ENCODE measurements around the gene ALDH7A1. TPM values are rescaled to one million over a fixed set of nuclear protein-coding genes. Genes with fewer than 3 reads are reported as not detected.
"Not testable (repeated sequence)": the region's sequence is repeated elsewhere in the genome, so short reads cannot be mapped to it uniquely, and the experiment has no call there.

ALDH7A1 gene
- 1 to 10 TPM; 4.8 to 5.8 TPM for total RNA-seq

GRCh38 chr5:126594748-126595485, at the start of gene ALDH7A1:
TSS of gene ALDH7A1 (minus strand) at chr5:126595219. CDS start at chr5:126595198, 21 bp downstream.
- Mint-ChIP-seq H3K4me1 (ENCODE audit: low read depth) (peaks cover 19% of the 10 kb centered on the region), H3K36me3 (ENCODE audit: insufficient read depth in 2 of 2) (no peaks in the 10 kb centered on the region), H3K4me3 (peak within 1 kb of the TSS; percentile 89 to 92), H3K9me3 (no peaks in the 10 kb centered on the region), H3K27ac (no peak within 1 kb of the TSS), H3K27me3 (ENCODE audit: low read depth) (peaks cover 13% of the 10 kb centered on the region)
- peak; percentile 32 to 40 for DNase-seq
- peak; percentile 83 to 84 for ATAC-seq (replicated peaks in 1 of 2)

GRCh38 chr5:126641387-126641786, 46.4 kb upstream of the ALDH7A1 start:
- peaks cover 5% of the 10 kb centered on the region in 2 donors for H3K9me3 Mint-ChIP-seq
- H3K27ac Mint-ChIP-seq, result no peak overlapping the region
- H3K4me1 Mint-ChIP-seq (ENCODE audit: low read depth), result no peaks in the 10 kb centered on the region
- ATAC-seq (replicated peaks in 1 of 2) (no peak), DNase-seq (no peak)
- H3K27me3 Mint-ChIP-seq (ENCODE audit: low read depth), result peaks cover 8% of the 10 kb centered on the region
- peaks cover 4 to 5% of the 10 kb centered on the region in 2 donors for H3K36me3 Mint-ChIP-seq (ENCODE audit: insufficient read depth in 2 of 2)
- no peak overlapping the region for H3K4me3 Mint-ChIP-seq

- Mint-ChIP-seq H3K36me3 (ENCODE audit: insufficient read depth in 2 of 2) (peaks cover 4 to 5% of the 10 kb centered on the region in 2 donors), H3K4me3 (no peak overlapping the region), H3K9me3 (peaks cover 5% of the 10 kb centered on the region in 2 donors), H3K27ac (no peak overlapping the region), H3K4me1 (ENCODE audit: low read depth) (no peaks in the 10 kb centered on the region), H3K27me3 (ENCODE audit: low read depth) (peaks cover 8% of the 10 kb centered on the region)
- DNase-seq (no peak), ATAC-seq (replicated peaks in 1 of 2) (no peak)
These were observed 45.8 kb upstream of the ALDH7A1 start for GRCh38 chr5:126640866-126641265.

- ATAC-seq (replicated peaks in 1 of 2) (no peak), DNase-seq (no peak)
- no peaks in the 10 kb centered on the region for H3K4me1 Mint-ChIP-seq (ENCODE audit: low read depth)
- no peaks in the 10 kb centered on the region for H3K9me3 Mint-ChIP-seq
- no peak overlapping the region for H3K4me3 Mint-ChIP-seq
- no peaks in the 10 kb centered on the region for H3K27me3 Mint-ChIP-seq (ENCODE audit: low read depth)
- no peaks in the 10 kb centered on the region for H3K36me3 Mint-ChIP-seq (ENCODE audit: insufficient read depth in 2 of 2)
- H3K27ac Mint-ChIP-seq, result no peak overlapping the region
These were observed 41.9 kb upstream of the ALDH7A1 start for GRCh38 chr5:126636956-126637355.

- Mint-ChIP-seq H3K27ac (no peak overlapping the region), H3K9me3 (no peaks in the 10 kb centered on the region), H3K36me3 (ENCODE audit: insufficient read depth in 2 of 2) (no peaks in the 10 kb centered on the region), H3K4me1 (ENCODE audit: low read depth) (no peaks in the 10 kb centered on the region), H3K4me3 (no peak overlapping the region), H3K27me3 (ENCODE audit: low read depth) (no peaks in the 10 kb centered on the region)
- ATAC-seq (replicated peaks in 1 of 2), result no peak
- DNase-seq, result no peak
These were observed 40.6 kb upstream of the ALDH7A1 start for GRCh38 chr5:126635585-126635984.

GRCh38 chr5:126633552-126633951, 38.5 kb upstream of the ALDH7A1 start:
- H3K9me3 Mint-ChIP-seq, result no peaks in the 10 kb centered on the region
- ATAC-seq (replicated peaks in 1 of 2), result no peak
- no peaks in the 10 kb centered on the region for H3K36me3 Mint-ChIP-seq (ENCODE audit: insufficient read depth in 2 of 2)
- no peak for DNase-seq
- no peak overlapping the region for H3K27ac Mint-ChIP-seq
- no peaks in the 10 kb centered on the region for H3K27me3 Mint-ChIP-seq (ENCODE audit: low read depth)
- no peaks in the 10 kb centered on the region for H3K4me1 Mint-ChIP-seq (ENCODE audit: low read depth)
- no peak overlapping the region for H3K4me3 Mint-ChIP-seq

- H3K36me3 Mint-ChIP-seq (ENCODE audit: insufficient read depth in 2 of 2), result no peaks in the 10 kb centered on the region
- H3K4me3 Mint-ChIP-seq, result no peak overlapping the region
- DNase-seq (no peak), ATAC-seq (replicated peaks in 1 of 2) (no peak)
- no peaks in the 10 kb centered on the region for H3K9me3 Mint-ChIP-seq
- H3K27me3 Mint-ChIP-seq (ENCODE audit: low read depth), result no peaks in the 10 kb centered on the region
- H3K4me1 Mint-ChIP-seq (ENCODE audit: low read depth), result no peaks in the 10 kb centered on the region
- H3K27ac Mint-ChIP-seq, result no peak overlapping the region
These were observed 36.9 kb upstream of the ALDH7A1 start for GRCh38 chr5:126631920-126632319.

- ATAC-seq (replicated peaks in 1 of 2) (no peak), DNase-seq (no peak)
- Mint-ChIP-seq H3K27me3 (ENCODE audit: low read depth) (no peaks in the 10 kb centered on the region), H3K4me1 (ENCODE audit: low read depth) (peaks cover 11% of the 10 kb centered on the region), H3K9me3 (no peaks in the 10 kb centered on the region), H3K36me3 (ENCODE audit: insufficient read depth in 2 of 2) (peaks cover 3 to 14% of the 10 kb centered on the region in 2 donors), H3K27ac (no peak overlapping the region), H3K4me3 (no peak overlapping the region)
These were observed 33.1 kb upstream of the ALDH7A1 start for GRCh38 chr5:126628102-126628501.

GRCh38 chr5:126624534-126624933, 29.5 kb upstream of the ALDH7A1 start:
- peak; percentile 10 to 17 for DNase-seq

GRCh38 chr5:126619781-126620180, 24.8 kb upstream of the ALDH7A1 start:
- Mint-ChIP-seq H3K36me3 (ENCODE audit: insufficient read depth in 2 of 2) (peaks cover 3 to 22% of the 10 kb centered on the region in 2 donors), H3K27ac (no peak overlapping the region), H3K4me3 (no peak overlapping the region), H3K9me3 (no peaks in the 10 kb centered on the region), H3K27me3 (ENCODE audit: low read depth) (no peaks in the 10 kb centered on the region), H3K4me1 (ENCODE audit: low read depth) (peaks cover 16% of the 10 kb centered on the region)
- ATAC-seq (replicated peaks in 1 of 2) (no peak), DNase-seq (no peak)

More at GRCh38 chr5:126624534-126624933, 29.5 kb upstream of the ALDH7A1 start:
- peak overlapping the region; percentile 55 for H3K27ac Mint-ChIP-seq
- H3K4me1 Mint-ChIP-seq (ENCODE audit: low read depth), result peaks cover 11% of the 10 kb centered on the region
- H3K36me3 Mint-ChIP-seq (ENCODE audit: insufficient read depth in 2 of 2), result peaks cover 3 to 19% of the 10 kb centered on the region in 2 donors
- H3K4me3 Mint-ChIP-seq, result peak overlapping the region in 1 of 2 donors; percentile 58
- ATAC-seq (replicated peaks in 1 of 2), result peak; percentile 58 to 75
- H3K27me3 Mint-ChIP-seq (ENCODE audit: low read depth), result no peaks in the 10 kb centered on the region
- H3K9me3 Mint-ChIP-seq, result no peaks in the 10 kb centered on the region

- not testable (repeated sequence) for H3K4me3 Mint-ChIP-seq; H3K27me3 Mint-ChIP-seq (ENCODE audit: low read depth); H3K27ac Mint-ChIP-seq; DNase-seq; H3K9me3 Mint-ChIP-seq; ATAC-seq (replicated peaks in 1 of 2)
- peaks cover 24% of the 10 kb centered on the region for H3K4me1 Mint-ChIP-seq (ENCODE audit: low read depth)
- peaks cover 0 to 11% of the 10 kb centered on the region in 2 donors for H3K36me3 Mint-ChIP-seq (ENCODE audit: insufficient read depth in 2 of 2)
These were observed 22.6 kb upstream of the ALDH7A1 start for GRCh38 chr5:126617603-126618002.

- Mint-ChIP-seq H3K36me3 (ENCODE audit: insufficient read depth in 2 of 2) (peaks cover 0 to 18% of the 10 kb centered on the region in 2 donors), H3K9me3 (no peaks in the 10 kb centered on the region), H3K27me3 (ENCODE audit: low read depth) (no peaks in the 10 kb centered on the region), H3K4me1 (ENCODE audit: low read depth) (peaks cover 43% of the 10 kb centered on the region), H3K27ac (no peak overlapping the region), H3K4me3 (no peak overlapping the region)
- ATAC-seq (replicated peaks in 1 of 2) (no peak), DNase-seq (no peak)
These were observed 20.3 kb upstream of the ALDH7A1 start for GRCh38 chr5:126615286-126615685.

GRCh38 chr5:126613941-126614592, 19.0 kb upstream of the ALDH7A1 start:
- DNase-seq (no peak), ATAC-seq (replicated peaks in 1 of 2) (no peak)
- peaks cover 3 to 20% of the 10 kb centered on the region in 2 donors for H3K36me3 Mint-ChIP-seq (ENCODE audit: insufficient read depth in 2 of 2)
- no peak overlapping the region for H3K4me3 Mint-ChIP-seq
- no peaks in the 10 kb centered on the region for H3K27me3 Mint-ChIP-seq (ENCODE audit: low read depth)
- H3K4me1 Mint-ChIP-seq (ENCODE audit: low read depth), result peaks cover 49% of the 10 kb centered on the region
- peak overlapping the region; percentile 85 for H3K27ac Mint-ChIP-seq
- no peaks in the 10 kb centered on the region for H3K9me3 Mint-ChIP-seq

Measured in activated T-cell treated with anti-CD3 and anti-CD28 coated beads, Interleukin-2, amount 50 U/mL, for 72 hours (primary cell).